ENCODE data around the gene STX3. TPM values are rescaled to one million over a fixed set of nuclear protein-coding genes. Genes with fewer than 3 reads are reported as not detected.

Gene STX3
- total and polyA plus RNA-seq, 2 of the 8 experiments (the other 6 are each of a cell fraction or from before 2014, with no cell fraction given) = 50.5 to 56.1 TPM

DNA sequence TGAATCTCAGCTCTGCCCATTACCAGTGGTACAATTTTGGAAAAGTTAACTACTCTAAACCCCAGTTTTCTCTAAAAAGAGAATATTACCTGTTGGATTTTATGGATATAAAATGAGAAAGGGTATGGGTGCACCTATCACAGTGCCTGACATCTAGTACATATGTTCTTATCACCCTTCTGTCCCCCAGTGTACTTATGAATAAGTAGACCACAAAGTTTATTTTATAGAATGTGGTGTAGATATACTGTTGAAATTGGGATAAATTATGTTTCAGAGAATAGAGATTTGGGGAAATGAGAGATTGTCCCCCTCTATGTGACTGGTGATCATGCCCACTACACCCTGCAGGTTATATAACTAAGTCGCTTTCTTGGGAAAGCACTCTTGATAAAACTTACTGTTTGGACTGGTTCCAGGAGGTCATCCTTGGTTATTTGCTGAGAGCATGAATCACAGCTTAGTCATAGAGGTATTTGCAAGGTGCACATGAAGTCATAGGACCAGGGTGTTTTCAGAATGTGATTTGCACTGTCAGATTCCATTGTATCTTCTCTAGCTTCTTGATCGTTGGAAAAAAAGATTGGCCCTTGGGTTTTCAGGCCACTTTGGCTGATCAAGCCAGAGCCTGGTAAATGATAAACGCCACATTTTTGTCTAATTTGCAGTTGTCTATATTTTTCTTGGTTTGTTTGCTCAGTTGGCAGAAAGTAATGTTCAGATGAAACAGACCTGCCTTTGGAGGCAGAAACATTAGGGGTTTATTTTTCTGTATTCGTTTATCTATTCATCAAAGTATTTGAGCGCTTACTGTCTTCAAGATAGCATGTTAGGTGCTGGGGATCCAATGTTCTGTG, 21.3 kb downstream of the STX3 start:
- no peak overlapping the region for H2BK5ac ChIP-seq (ENCODE audit: low read depth, low read length)
- H3K4me1 ChIP-seq (replicated peaks in 1 of 4; ENCODE audit: control insufficient read depth in 3 of 4, insufficient read depth in 4 of 4, low read length in 3 of 4) = no peaks in the 10 kb centered on the region
- H4K5ac ChIP-seq (ENCODE audit: insufficient read length, low read depth, low read length) = no peak overlapping the region
- peaks cover 3 to 5% of the 10 kb centered on the region in 2 experiments for H4K20me1 ChIP-seq (replicated peaks in 1 of 2; ENCODE audit: control insufficient read depth in 1 of 2, insufficient read depth in 2 of 2, low read length in 2 of 2)
- no peak overlapping the region for H3K4ac ChIP-seq (replicated peaks; ENCODE audit: insufficient read length, low read depth, low read length)
- FAIRE-seq (no peak), DNase-seq (ENCODE audit: low read depth in 1 of 2, low spot score in 2 of 2) (no peak)
- no peak overlapping the region for H4K91ac ChIP-seq (replicated peaks; ENCODE audit: insufficient read length, low read length)
- peaks cover 0 to 8% of the 10 kb centered on the region in 2 experiments; a peak in 2 of 4 replicates for H3K79me2 ChIP-seq (ENCODE audit: control insufficient read depth in 1 of 2, insufficient read depth in 2 of 2, low read length in 2 of 2)
- H3K56ac ChIP-seq (replicated peaks; ENCODE audit: insufficient read length, low read depth, low read length) = no peak overlapping the region
- no peak overlapping the region for H2BK120ac ChIP-seq (replicated peaks; ENCODE audit: low read depth, low read length)
- no peak overlapping the region for H3K18ac ChIP-seq (ENCODE audit: extremely low read depth, low read length)
- no peak overlapping the region for H2BK12ac ChIP-seq (ENCODE audit: low read depth, low read length)
- no peaks in the 10 kb centered on the region for H3K23me2 ChIP-seq (ENCODE audit: low read depth, low read length)
- H3K79me1 ChIP-seq (ENCODE audit: low read depth, low read length) = peaks cover 2% of the 10 kb centered on the region
- no peak overlapping the region for H2AK5ac ChIP-seq (ENCODE audit: low read depth, low read length)
- CTCF ChIA-PET (ENCODE audit: partially characterized antibody) = interaction anchor here (1.9 kb wide), 1 partner anchor 23 kb away, joined by 5 read pairs; no protein-coding TSS in a partner anchor
- TF ChIP-seq, protein P1, sequence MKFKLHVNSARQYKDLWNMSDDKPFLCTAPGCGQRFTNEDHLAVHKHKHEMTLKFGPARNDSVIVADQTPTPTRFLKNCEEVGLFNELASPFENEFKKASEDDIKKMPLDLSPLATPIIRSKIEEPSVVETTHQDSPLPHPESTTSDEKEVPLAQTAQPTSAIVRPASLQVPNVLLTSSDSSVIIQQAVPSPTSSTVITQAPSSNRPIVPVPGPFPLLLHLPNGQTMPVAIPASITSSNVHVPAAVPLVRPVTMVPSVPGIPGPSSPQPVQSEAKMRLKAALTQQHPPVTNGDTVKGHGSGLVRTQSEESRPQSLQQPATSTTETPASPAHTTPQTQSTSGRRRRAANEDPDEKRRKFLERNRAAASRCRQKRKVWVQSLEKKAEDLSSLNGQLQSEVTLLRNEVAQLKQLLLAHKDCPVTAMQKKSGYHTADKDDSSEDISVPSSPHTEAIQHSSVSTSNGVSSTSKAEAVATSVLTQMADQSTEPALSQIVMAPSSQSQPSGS (IDR thresholded peaks at IDR 0.05; ENCODE audit: low read length) = no peak
- no peak overlapping the region for H3K9ac ChIP-seq (replicated peaks in 1 of 4; ENCODE audit: extremely low read depth in 1 of 4, low read depth in 3 of 4, low read length in 3 of 4)
- no peak overlapping the region for H2BK20ac ChIP-seq (ENCODE audit: low read length)
- H2AFZ ChIP-seq (ENCODE audit: low read length) = no peak overlapping the region
- WGBS, 2 experiments (ENCODE audit: extremely low coverage in 1 of 2, insufficient coverage in 1 of 2, insufficient read length in 1 of 2, insufficient replicate concordance in 2 of 2, low coverage in 1 of 2, low lambda C conversion rate in 2 of 2, missing lambda C conversion rate in 1 of 2) = 89% methylated on average over 5 of the region's 5 CpGs; no CpG with 5 or more reads in 1 of the 2 experiments
- no peaks in the 10 kb centered on the region for H3K9me3 ChIP-seq (ENCODE audit: insufficient read depth in 2 of 2, low read depth in 1 of 2, low read length in 1 of 2)
- H3K4me3 ChIP-seq (ENCODE audit: extremely low read depth in 1 of 4, insufficient read depth in 2 of 4, low read depth in 3 of 4, low read length in 4 of 4) = no peak overlapping the region
- H3K27me3 ChIP-seq (replicated peaks in 1 of 4; ENCODE audit: control insufficient read depth in 3 of 4, extremely low read depth in 1 of 4, insufficient read depth in 3 of 4, low read length in 3 of 4) = no peaks in the 10 kb centered on the region
- H3K36me3 ChIP-seq (ENCODE audit: control insufficient read depth in 2 of 4, insufficient read depth in 4 of 4, low read length in 3 of 4) = peaks cover 2 to 26% (median 10%) of the 10 kb centered on the region in 4 experiments; a peak in 5 of 8 replicates
- H3K27ac ChIP-seq (ENCODE audit: low read depth, low read length) = no peak overlapping the region
- no peak overlapping the region for H3K14ac ChIP-seq (ENCODE audit: insufficient read length)
- H3K23ac ChIP-seq (ENCODE audit: insufficient read length) = no peak overlapping the region
- POLR2A ChIA-PET (ENCODE audit: partially characterized antibody) = interaction anchor here (1.1 kb wide), 1 partner anchor 12 kb away, joined by 3 read pairs; no protein-coding TSS in a partner anchor
- no peak overlapping the region for H3K4me2 ChIP-seq (ENCODE audit: insufficient read depth in 1 of 2, low read depth in 2 of 2, low read length in 2 of 2)
- no peak overlapping the region for H2BK15ac ChIP-seq (ENCODE audit: low read length)
- H4K8ac ChIP-seq (ENCODE audit: extremely low read depth, insufficient read depth, low read length) = no peak overlapping the region

Data from H1 (cell line).